OCI-LY1 (cell line): ENCODE data around the gene TAF7.
"Not testable (repeated sequence)": the region's sequence is repeated elsewhere in the genome, so short reads cannot be mapped to it uniquely, and the experiment has no call there.

ENCODE experiments used
- CTCF ChIP-seq: fragments of 200-600 bp; sonication (generic), shearing (Covaris generic); IDR thresholded peaks from 2 replicates; pipeline ENCODE4 v1.5.1; 2017; ENCODE audit warnings: mild to moderate bottlenecking, antibody characterized with exemption, low read length, moderate library complexity, mixed read lengths
- EZH2 ChIP-seq: fragments of 200-600 bp; sonication (generic), shearing (Covaris generic); IDR thresholded peaks from 2 replicates; pipeline ENCODE4 v1.8.0; 2017; ENCODE audit warnings: borderline replicate concordance, mixed run types, mild to moderate bottlenecking, antibody characterized with exemption, low read length, moderate library complexity, mixed read lengths

DNA sequence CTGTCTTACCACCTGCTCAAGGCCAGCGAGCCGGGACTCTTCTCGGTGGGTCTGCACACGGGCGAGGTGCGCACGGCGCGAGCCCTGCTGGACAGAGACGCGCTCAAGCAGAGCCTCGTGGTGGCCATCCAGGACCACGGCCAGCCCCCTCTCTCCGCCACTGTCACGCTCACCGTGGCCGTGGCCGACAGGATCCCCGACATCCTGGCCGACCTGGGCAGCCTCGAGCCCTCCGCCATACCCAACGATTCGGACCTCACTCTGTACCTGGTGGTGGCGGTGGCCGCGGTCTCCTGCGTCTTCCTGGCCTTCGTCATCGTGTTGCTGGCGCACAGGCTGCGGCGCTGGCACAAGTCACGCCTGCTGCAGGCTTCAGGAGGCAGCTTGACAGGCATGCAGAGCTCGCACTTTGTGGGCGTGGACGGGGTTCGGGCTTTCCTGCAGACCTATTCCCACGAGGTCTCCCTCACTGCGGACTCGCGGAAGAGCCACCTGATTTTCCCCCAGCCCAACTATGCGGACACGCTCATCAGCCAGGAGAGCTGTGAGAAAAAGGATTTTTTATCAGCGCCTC lies 20.3 kb upstream of the TAF7 start:
- not testable (repeated sequence) for TF ChIP-seq CTCF, EZH2
